Neuronal stem cell (in vitro differentiated cells): ENCODE measurements around the gene CMSS1.

ENCODE experiments used
- DNase-seq: peaks from one replicate; pipeline ENCODE4 v3.0.0-alpha.2; 2013; ENCODE audit warnings: low spot score
- H2AFZ ChIP-seq: one replicate; pipeline ENCODE4 v1.6.1; 2013; ENCODE audit warnings: mild to moderate bottlenecking, low read length, inconsistent platforms
- H2AK5ac ChIP-seq: 2 replicates; pipeline ENCODE4 v1.6.1; 2013; ENCODE audit warnings: low read depth, mild to moderate bottlenecking, inconsistent platforms, low read length, moderate library complexity, mixed read lengths
- H2BK120ac ChIP-seq: 2 replicates; pipeline ENCODE4 v1.6.1; 2013; ENCODE audit warnings: low read depth, mild to moderate bottlenecking, inconsistent platforms, low read length, moderate library complexity, mixed read lengths
- H2BK12ac ChIP-seq: one replicate; pipeline ENCODE4 v1.6.1; 2013; ENCODE audit warnings: low read length, inconsistent platforms
- H2BK15ac ChIP-seq: 2 replicates; pipeline ENCODE4 v1.6.1; 2013; ENCODE audit warnings: mild to moderate bottlenecking, low read length, inconsistent platforms, mixed read lengths
- H2BK5ac ChIP-seq: one replicate; pipeline ENCODE4 v1.6.1; 2013; ENCODE audit warnings: inconsistent platforms, mild to moderate bottlenecking, low read length, moderate library complexity
- H3K14ac ChIP-seq: one replicate; pipeline ENCODE4 v1.6.1; 2013; ENCODE audit warnings: low read length, inconsistent platforms
- H3K18ac ChIP-seq: 2 replicates; pipeline ENCODE4 v1.6.1; 2013; ENCODE audit warnings: low read length, inconsistent platforms
- H3K23ac ChIP-seq: 2 replicates; pipeline ENCODE4 v1.6.1; 2013; ENCODE audit warnings: low read depth, mild to moderate bottlenecking, mixed read lengths, low read length, inconsistent platforms; ENCODE audit not compliant: poor library complexity
- H3K27ac ChIP-seq: replicated peaks from 3 replicates; pipeline ENCODE4 v1.5.1; 2013; ENCODE audit warnings: low read length, inconsistent platforms
- H3K27me3 ChIP-seq, 3 experiments: 2 replicates each; pipeline ENCODE4 v1.6.1; 2013; ENCODE audit warnings: low read length in 3 of 3, mild to moderate bottlenecking in 2 of 3, inconsistent platforms in 1 of 3, low read depth in 1 of 3, mixed read lengths in 1 of 3, moderate library complexity in 1 of 3; ENCODE audit not compliant: control insufficient read depth in 3 of 3, insufficient read depth in 3 of 3
- H3K36me3 ChIP-seq, 2 donors: replicated peaks in 1 of 2; 2 replicates each; pipeline ENCODE4 v1.6.1; 2013; ENCODE audit warnings: low read length in 2 of 2; ENCODE audit not compliant: control insufficient read depth in 2 of 2, insufficient read depth in 2 of 2
- H3K4ac ChIP-seq: 2 replicates; pipeline ENCODE4 v1.6.1; 2013; ENCODE audit warnings: inconsistent platforms, mild to moderate bottlenecking, low read length, moderate library complexity
- H3K4me1 ChIP-seq, 2 donors: 1 replicate in 1 of 2; 2 replicates in 1 of 2; pipeline ENCODE4 v1.6.1; 2013; ENCODE audit warnings: low read length in 2 of 2, low read depth in 1 of 2; ENCODE audit not compliant: control insufficient read depth in 2 of 2, insufficient read depth in 1 of 2
- H3K4me2 ChIP-seq: one replicate; pipeline ENCODE4 v1.6.1; 2013; ENCODE audit warnings: mild to moderate bottlenecking, low read length, inconsistent platforms; ENCODE audit not compliant: insufficient read depth, poor library complexity, severe bottlenecking
- H3K4me3 ChIP-seq, 2 donors: 2 replicates each; pipeline ENCODE4 v1.5.1; 2013; ENCODE audit warnings: low read length in 2 of 2, mild to moderate bottlenecking in 2 of 2, inconsistent platforms in 1 of 2, moderate library complexity in 1 of 2
- H3K79me1 ChIP-seq: one replicate; pipeline ENCODE4 v1.6.1; 2013; ENCODE audit warnings: low read depth, mild to moderate bottlenecking, inconsistent platforms, low read length, moderate library complexity
- H3K9ac ChIP-seq: one replicate; pipeline ENCODE4 v1.6.1; 2013; ENCODE audit warnings: mild to moderate bottlenecking, low read depth, low read length, inconsistent platforms; ENCODE audit not compliant: poor library complexity
- H3K9me3 ChIP-seq, 2 donors: replicated peaks in 1 of 2; 2 replicates each; pipeline versions ENCODE3 to v1.6.1; 2013; ENCODE audit warnings: low read length in 2 of 2, mild to moderate bottlenecking in 2 of 2, inconsistent platforms in 1 of 2, low read depth in 1 of 2, mixed read lengths in 1 of 2, moderate library complexity in 1 of 2; ENCODE audit not compliant: control insufficient read depth in 2 of 2, insufficient read depth in 1 of 2
- H4K8ac ChIP-seq: one replicate; pipeline ENCODE4 v1.6.1; 2013; ENCODE audit warnings: low read depth, mild to moderate bottlenecking, inconsistent platforms, low read length, moderate library complexity
- H4K91ac ChIP-seq: one replicate; pipeline ENCODE4 v1.6.1; 2013; ENCODE audit warnings: low read length, low read depth, mild to moderate bottlenecking, inconsistent platforms; ENCODE audit not compliant: poor library complexity
- WGBS, 2 donors: extraction: QIAGEN DNeasy Blood & Tissue Kit; methylation state at CpG; one replicate each; pipeline ENCODE4 v1.1.7; 2013; ENCODE audit warnings: missing lambda C conversion rate in 2 of 2, mixed read lengths in 1 of 2; ENCODE audit not compliant: insufficient read length in 2 of 2, insufficient replicate concordance in 1 of 2; ENCODE audit errors: extremely low coverage in 2 of 2; 5-methylcytosine and 5-hydroxymethylcytosine counted together

Gene CMSS1

GRCh38 chr3:100183608-100184125 lies 366.0 kb downstream of the CMSS1 start:
- Histone ChIP-seq H3K14ac (no peak overlapping the region), H2AFZ (no peak overlapping the region), H2BK12ac (no peak overlapping the region), H2BK5ac (no peak overlapping the region), H3K4me3 (no peak overlapping the region), H3K79me1 (no peaks in the 10 kb centered on the region), H3K23ac (no peak overlapping the region), H2AK5ac (no peak overlapping the region), H3K27ac (no peak overlapping the region), H3K18ac (no peak overlapping the region), H3K4me2 (no peak overlapping the region), H3K4me1 (peaks cover 2 to 3% of the 10 kb centered on the region in 2 donors), H2BK120ac (no peak overlapping the region), H3K9me3 (peaks cover 8 to 24% of the 10 kb centered on the region in 2 donors), H2BK15ac (no peak overlapping the region), H3K9ac (no peak overlapping the region), H3K36me3 (peaks cover 3 to 4% of the 10 kb centered on the region in 2 donors), H4K91ac (no peak overlapping the region), H3K4ac (no peak overlapping the region), H4K8ac (no peak overlapping the region), H3K27me3 (no peaks in the 10 kb centered on the region)
- DNase-seq = no peak
- no CpG with 5 or more reads among the region's 1 CpG for WGBS, 2 donors

GRCh38 chr3:100184948-100185570 lies 367.4 kb downstream of the CMSS1 start:
- Histone ChIP-seq H3K23ac (no peak overlapping the region), H2BK15ac (no peak overlapping the region), H3K9me3 (peaks cover under 1 to 10% of the 10 kb centered on the region in 2 donors), H3K4me1 (peaks cover 2 to 3% of the 10 kb centered on the region in 2 donors), H2BK120ac (no peak overlapping the region), H3K36me3 (no peaks in the 10 kb centered on the region), H3K27ac (no peak overlapping the region), H3K4me3 (no peak overlapping the region), H3K9ac (no peak overlapping the region), H3K4me2 (no peak overlapping the region), H3K18ac (no peak overlapping the region), H3K4ac (no peak overlapping the region), H4K91ac (no peak overlapping the region), H3K14ac (no peak overlapping the region), H3K27me3 (no peaks in the 10 kb centered on the region), H2BK5ac (no peak overlapping the region), H2AFZ (no peak overlapping the region), H2AK5ac (no peak overlapping the region), H2BK12ac (no peak overlapping the region), H3K79me1 (no peaks in the 10 kb centered on the region), H4K8ac (no peak overlapping the region)
- DNase-seq = no peak
- no CpG with 5 or more reads among the region's 2 CpGs for WGBS, 2 donors

GRCh38 chr3:100185847-100186246 lies 368.2 kb downstream of the CMSS1 start:
- no peak overlapping the region for H3K23ac ChIP-seq
- no peak overlapping the region for H2AFZ ChIP-seq
- no peak overlapping the region for H4K8ac ChIP-seq
- no peak overlapping the region for H3K4me2 ChIP-seq
- H2BK12ac ChIP-seq = no peak overlapping the region
- H2BK120ac ChIP-seq = no peak overlapping the region
- no peak for DNase-seq
- peaks cover 0 to 2% of the 10 kb centered on the region in 2 donors for H3K9me3 ChIP-seq
- H3K14ac ChIP-seq = no peak overlapping the region
- H3K4me1 ChIP-seq = peaks cover 2 to 3% of the 10 kb centered on the region in 2 donors
- H4K91ac ChIP-seq = no peak overlapping the region
- no peak overlapping the region for H3K18ac ChIP-seq
- no peak overlapping the region for H2BK15ac ChIP-seq
- H3K9ac ChIP-seq = no peak overlapping the region
- no peak overlapping the region for H3K27ac ChIP-seq
- no peak overlapping the region for H2BK5ac ChIP-seq
- no peak overlapping the region for H3K4ac ChIP-seq
- no peaks in the 10 kb centered on the region for H3K79me1 ChIP-seq
- no CpG with 5 or more reads among the region's 5 CpGs for WGBS, 2 donors
- no peaks in the 10 kb centered on the region for H3K36me3 ChIP-seq
- no peak overlapping the region for H3K4me3 ChIP-seq
- no peak overlapping the region for H2AK5ac ChIP-seq
- H3K27me3 ChIP-seq = no peaks in the 10 kb centered on the region

GRCh38 chr3:100189444-100189964 lies 371.8 kb downstream of the CMSS1 start:
- Histone ChIP-seq H3K27ac (no peak overlapping the region), H3K27me3 (no peaks in the 10 kb centered on the region), H3K18ac (no peak overlapping the region), H2BK12ac (no peak overlapping the region), H2AFZ (no peak overlapping the region), H3K9ac (no peak overlapping the region), H3K23ac (no peak overlapping the region), H2BK120ac (no peak overlapping the region), H3K4ac (no peak overlapping the region), H3K9me3 (no peaks in the 10 kb centered on the region), H2BK5ac (no peak overlapping the region), H3K79me1 (no peaks in the 10 kb centered on the region), H2AK5ac (no peak overlapping the region), H2BK15ac (no peak overlapping the region), H3K14ac (no peak overlapping the region), H3K4me2 (no peak overlapping the region), H3K4me3 (no peak overlapping the region), H4K8ac (no peak overlapping the region), H3K4me1 (no peaks in the 10 kb centered on the region), H3K36me3 (no peaks in the 10 kb centered on the region), H4K91ac (no peak overlapping the region)
- no CpG with 5 or more reads among the region's 4 CpGs for WGBS, 2 donors
- no peak for DNase-seq
